Head of caudate nucleus (tissue), 42 donors: ENCODE results near the gene NELL1.

Experiments
- DNase-seq, 42 donors: peaks; one replicate each; pipeline versions ENCODE4 v3.0.0 to v3.0.0-alpha.2; 2020 to 2021; ENCODE audit warnings: mixed read lengths in 7 of 42
- intact Hi-C: fragments of 100-400 bp; cut with DNase I; formaldehyde crosslinking; loops from one replicate; pipeline ENCODE4 v1.15.0; 2022

NELL1 gene

DNA sequence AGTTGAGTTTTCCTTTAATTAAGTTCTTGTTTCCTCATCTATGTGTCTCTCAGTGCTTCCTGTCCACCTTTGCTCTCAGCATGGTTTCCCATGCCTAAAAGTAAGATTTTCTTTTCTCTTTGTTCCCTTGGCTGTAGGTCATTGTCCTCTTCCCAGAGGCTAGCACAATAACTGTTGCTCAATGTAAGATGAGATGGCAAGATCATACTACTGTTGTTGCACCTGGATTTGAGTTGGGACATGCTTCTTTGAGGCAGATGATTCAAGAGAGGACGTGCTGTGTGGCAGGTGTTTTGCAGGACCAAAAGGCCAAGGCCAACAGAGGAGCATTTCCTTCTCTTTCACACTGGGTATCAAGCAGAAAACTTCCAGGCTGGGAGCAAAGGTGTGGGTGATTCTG is 11.3 kb upstream of the NELL1 start:
- DNase-seq: no peak
- intact Hi-C loops: no loop called here

DNA sequence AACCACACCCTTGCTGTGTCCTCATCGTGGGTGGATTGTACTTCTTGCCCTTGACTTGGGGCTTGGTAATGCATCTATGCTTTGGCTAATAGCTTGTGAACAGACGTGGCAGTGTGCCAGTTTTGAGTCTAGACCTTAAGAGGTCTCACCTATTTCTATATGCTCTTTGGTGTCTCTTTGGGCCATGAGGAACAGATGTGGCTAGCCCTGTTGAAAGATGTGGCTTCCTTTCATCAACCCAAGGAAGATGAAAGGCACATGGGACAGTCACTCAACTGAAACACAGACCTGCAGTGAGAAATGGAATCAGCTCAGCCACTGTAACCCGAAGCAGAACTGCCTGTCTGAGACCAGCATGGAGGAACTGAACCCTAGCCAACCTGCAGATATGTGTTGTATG is 7.9 kb upstream of the NELL1 start:
- intact Hi-C loops: no loop called here

DNA sequence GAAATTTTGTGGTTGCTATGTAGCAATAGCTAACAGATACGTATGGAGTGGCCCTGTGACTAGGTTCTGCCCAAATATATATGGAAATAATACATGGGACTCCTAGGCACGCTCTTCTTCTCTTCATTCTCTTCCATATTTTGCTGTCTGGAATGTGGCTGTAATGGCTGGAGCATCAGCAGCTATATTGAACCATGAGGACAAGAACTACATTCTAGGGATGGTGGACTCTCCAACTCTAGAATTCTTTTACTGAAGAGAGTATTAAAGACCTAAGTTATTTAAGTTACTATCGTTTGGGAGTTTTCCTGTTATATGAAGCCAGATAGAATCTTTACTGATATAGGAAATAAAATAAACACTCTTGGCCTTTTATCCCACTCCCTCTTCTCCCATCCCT is 7.5 kb upstream of the NELL1 start:
- intact Hi-C loops: no loop called here

More for the DNA sequence above, 7.9 kb upstream of the NELL1 start:
- no peak for DNase-seq

DNA sequence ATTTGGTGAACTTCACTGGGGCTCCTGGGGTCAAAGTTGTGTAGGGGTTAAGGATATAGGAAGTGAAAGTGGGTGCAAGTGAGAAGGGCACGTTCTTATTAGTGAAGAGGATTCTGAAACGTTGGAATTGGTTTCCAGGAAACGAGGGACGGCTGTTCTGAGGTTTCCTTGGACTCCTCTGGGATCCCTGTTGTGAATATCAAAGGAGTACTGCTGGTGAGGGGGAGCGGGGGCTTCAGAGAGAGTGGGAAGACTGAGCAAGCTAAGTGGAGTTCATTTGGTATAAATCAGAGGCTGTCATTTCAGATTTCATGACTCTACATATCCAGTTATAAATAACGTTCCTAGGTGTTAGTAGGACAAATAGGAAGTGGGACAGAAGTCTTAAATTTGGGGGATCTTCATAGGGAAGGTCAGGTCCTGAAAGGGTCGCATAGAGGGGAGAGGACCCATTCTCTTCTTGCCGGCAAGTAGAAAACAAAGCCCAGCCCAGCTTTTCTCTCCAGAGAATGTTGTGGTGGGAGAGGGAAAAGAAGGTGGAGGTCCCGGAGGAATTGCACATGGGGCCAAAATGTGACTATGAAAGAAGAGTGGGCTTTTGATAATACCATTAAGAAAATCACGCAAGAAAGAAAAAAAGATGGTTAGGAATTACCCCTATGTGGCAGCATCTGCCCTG is 1.1 kb upstream of the NELL1 start:
- intact Hi-C loops: no loop called here
- no peak for DNase-seq

More for the DNA sequence above, 7.5 kb upstream of the NELL1 start:
- DNase-seq: no peak

DNA sequence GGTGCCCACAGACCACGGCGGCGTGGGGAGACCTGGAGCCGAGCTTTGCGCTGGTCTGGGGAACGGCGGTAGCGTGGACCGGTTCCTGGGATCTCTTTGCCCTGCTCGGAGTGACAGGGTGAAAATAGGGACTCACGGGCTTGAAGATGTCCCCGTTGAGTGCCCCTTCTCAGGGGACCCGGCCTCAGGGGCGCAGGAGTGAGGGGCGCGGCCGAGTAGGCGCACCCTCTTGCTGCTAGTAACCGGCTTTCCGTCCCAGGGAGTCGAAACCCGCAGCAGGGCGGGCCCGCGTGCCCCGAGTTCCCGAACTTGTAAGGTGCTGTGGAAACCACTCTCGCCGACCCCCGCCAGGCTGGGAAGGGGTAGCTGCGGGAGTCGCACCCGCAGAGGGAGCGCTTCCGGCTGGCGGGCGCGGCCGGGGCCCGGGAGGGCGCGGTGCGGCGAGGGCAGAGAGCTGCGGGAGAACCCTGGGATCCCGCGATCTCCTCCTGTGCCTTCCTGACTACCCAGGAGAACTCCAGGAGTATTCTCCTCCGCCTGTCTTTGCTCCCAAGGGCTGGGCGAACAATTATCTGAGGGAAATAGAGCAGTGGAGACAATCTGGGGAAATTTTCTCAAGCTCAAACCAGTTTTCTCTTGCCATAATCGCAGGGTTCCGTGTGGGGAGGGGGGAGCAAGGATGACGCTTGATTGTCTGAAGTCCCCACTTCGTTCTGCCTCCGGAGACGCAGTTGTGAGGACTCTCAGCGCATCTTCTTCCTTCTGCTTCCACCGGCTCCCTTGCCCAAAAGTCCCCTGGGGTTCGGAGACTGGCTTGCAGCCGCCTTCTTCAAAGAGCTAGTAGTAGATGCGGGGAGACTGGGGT is 666 bp downstream of the NELL1 start:
- intact Hi-C loops: no loop called here
- no peak for DNase-seq

DNA sequence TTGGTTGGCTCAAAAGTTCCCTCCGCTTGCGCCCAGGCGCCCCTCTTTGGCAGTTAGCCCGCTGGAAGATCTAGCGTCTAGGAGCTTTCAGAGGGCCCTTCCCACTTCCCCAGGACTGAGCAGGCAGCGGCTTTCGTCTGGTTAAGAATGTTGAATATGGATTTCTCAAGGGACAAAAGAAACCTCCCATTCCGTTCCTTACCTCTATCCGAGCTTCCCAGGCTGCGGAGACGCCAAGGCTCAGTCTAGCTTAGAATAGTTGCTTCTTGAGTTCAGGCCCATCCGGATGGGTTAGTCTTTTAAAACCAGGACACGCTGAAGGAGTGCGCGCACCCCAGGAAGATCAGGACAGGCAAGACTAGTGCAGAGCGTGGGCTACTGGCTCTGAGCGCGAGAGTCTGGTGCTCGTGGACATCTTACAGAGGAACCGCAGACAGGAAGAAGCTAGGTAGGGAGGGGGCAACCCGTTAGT is 1.6 kb downstream of the NELL1 start:
- intact Hi-C loops: no loop called here
- peak in 1 of 42 donors; percentile 13 for DNase-seq

DNA sequence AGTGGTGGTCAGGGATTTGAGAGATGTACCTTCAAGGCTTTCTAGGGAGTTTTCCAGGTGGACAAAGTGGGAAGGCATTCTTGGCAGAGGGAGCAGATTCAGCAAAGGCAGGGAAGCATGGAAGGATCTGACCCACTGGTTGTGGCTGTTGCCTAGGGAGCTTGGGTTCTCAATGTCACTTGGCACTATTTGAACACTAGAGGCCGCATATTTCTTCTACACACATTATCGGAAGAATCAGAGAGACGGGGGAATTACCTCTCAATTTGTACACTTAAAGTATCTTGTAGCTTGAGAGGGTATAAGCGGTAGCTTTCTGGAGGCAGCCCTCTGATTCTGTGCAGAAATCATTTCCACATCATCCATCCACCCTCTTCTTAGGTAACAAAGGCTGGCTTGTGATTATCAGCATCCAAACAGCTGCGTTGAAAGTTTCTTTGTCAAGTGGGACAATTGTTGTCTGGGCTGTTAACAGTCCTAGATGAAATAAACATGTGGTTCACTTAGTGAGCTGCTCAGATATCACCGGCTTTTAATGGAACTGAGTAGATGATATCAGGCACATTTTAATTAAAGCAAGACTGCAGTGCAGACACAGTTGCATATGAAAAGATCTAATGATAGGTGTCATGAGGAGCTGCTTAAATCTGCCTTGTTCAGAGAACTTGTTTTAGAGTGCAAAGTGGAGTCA is 2.6 kb downstream of the NELL1 start:
- DNase-seq: peak in 3 of 42 donors; percentile 11 to 27 (median 26)
- intact Hi-C loops: no loop called here

DNA sequence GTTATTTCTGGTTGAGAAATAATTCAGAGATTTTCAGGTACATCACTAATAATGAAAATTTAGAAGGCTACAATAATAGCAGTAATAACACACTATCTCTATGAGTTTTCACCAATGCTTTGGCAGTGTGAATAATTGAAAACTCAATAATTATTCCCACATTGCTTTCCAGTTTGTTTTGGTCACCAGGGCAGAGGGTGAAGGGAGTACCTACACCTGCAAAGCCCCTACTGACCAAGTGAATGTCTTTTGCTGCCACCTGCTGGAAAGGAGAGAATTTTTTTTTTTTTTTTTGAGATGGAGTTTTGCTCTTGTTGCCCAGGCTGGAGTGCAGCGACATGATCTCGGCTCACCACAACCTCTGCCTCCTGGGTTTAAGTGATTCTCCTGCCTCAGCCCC is 3.2 kb downstream of the NELL1 start:
- DNase-seq: no peak
- intact Hi-C loops: no loop called here

DNA sequence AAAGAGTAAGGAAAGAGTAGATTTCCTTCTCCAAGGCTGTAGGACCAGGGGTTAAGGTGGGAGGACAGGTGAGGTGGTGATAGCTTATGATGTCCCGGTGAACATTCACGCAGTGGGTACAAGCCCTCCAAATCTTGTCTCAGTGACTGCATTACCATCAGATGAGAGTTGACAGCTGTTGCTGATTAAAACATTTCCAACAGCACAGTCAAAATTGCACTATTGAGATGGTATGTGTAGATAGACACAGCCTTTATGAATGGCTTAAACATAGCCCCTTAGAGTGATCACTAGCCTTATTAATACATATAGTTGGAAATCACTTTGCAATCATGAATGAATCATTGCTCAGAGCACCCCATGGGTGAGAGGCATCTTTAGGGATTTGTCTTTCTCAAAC is 7.3 kb downstream of the NELL1 start:
- intact Hi-C loops: no loop called here
- no peak for DNase-seq

DNA sequence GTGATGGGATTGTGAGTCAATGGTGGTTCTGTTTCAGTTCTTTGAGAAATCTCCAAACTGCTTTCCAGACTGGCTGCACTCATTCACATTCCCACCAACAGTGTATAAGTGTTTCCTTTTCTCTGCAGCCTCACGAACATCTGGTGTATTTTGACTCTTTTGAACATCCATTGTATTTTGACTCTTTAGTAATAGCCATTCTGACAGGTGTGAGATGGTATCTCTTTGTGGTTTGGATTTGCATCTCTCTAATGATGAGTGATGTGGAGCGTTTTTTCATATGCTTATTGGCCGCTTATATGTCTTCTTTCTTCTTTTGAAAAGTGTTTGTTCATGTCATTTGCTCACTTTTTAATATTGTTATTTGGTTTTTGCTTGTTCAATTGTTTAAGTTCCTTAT is 19.4 kb downstream of the NELL1 start:
- no peak for DNase-seq
- intact Hi-C loops: no loop called here

DNA sequence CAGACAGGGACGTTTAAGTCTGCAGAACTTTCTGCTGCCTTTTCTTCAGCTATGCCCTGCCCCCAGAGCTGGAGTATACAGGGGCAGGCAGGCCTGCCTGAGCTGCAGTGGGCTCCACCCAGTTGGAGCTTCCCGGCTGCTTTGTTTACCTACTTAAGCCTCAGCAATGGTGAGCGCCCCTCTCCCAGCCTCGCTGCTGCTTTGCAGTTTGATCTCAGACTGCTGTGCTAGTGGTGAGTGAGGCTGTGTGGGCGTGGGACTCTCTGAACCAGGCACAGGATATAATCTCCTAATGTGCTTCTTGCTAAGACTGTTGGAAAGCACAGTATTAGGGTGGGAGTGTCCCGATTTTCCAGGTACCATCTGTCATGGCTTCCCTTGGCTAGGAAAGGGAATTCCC is 38.5 kb downstream of the NELL1 start:
- intact Hi-C loops: no loop called here

DNA sequence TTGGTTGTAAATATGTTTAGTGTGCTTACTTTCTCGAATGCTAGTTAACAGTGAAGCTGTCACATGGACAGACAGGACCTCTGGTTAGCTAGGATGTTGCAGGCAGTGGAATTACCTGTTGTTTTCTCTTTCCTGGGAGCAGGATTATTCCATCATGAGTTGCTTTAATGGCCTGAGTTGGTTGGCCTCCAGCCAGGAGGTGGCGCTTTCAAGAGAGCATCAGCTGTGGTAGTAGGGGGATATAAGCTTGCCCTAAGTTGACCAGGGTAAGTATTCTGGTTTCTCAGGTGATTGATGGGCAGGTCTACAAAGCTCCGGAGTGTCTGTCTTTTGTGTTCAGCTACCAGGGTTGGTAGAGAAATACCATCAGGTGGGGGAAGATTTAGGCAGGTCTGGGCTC is 43.5 kb downstream of the NELL1 start:
- no peak for DNase-seq
- intact Hi-C loops: no loop called here

More for the DNA sequence above, 38.5 kb downstream of the NELL1 start:
- DNase-seq: no peak

DNA sequence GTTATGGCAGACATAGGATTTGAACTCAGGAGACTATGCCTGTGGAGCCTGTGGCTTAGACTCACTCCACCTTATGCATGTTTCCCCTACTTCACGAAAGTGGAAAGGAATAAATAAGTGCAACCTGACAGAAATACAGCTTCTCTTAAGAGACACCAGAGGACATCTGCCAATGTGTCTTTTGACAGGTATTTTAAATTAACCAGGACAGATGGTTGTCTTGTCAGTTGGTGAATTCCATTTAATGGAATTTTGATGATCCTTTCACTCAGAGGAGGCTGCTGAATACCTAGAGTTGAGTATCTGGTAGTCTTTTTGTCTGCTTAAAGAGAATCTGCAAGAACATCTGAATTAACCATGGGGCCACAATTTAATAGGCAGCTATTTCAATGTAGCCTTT is 46.1 kb downstream of the NELL1 start:
- intact Hi-C loops: no loop called here
- DNase-seq: no peak

DNA sequence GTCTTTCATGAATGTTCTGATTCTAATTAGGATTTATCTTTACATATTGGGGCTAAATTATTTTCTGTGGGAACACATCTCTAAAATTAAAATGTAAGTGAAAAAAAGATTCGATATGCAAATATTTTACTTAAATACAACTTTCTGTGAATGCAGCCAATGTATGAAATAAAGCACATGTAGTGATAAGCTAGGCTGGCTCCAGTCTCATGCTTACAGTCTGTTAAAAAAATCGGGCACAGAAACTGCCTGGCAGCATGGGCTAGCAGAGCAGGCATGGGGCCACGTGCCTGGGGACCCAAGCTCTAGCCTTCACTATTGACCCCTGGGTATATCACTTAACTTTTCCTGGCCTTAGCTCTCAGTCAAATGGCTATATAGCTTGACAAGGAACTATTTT is 46.5 kb downstream of the NELL1 start:
- intact Hi-C loops: no loop called here

DNA sequence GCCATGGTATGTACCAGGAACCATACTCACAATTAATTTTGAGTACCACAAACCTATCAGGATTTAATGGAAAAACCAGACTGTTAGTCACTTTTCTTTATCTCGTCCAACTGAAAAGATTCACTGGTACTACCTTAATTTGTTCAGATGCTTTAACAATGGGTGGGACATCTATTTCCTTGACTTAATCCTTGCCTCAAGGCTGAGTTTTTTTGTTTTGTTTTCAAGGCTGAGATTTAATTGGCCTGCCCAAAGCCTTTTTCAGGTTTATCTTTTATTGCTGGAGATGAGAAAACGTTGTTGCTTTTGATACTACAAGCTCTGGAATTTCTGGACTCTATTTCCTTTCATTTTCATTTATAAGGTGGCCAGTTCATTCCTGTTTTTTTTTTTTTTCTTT is 50.4 kb downstream of the NELL1 start:
- no peak for DNase-seq

More for the DNA sequence above, 46.5 kb downstream of the NELL1 start:
- DNase-seq: no peak

DNA sequence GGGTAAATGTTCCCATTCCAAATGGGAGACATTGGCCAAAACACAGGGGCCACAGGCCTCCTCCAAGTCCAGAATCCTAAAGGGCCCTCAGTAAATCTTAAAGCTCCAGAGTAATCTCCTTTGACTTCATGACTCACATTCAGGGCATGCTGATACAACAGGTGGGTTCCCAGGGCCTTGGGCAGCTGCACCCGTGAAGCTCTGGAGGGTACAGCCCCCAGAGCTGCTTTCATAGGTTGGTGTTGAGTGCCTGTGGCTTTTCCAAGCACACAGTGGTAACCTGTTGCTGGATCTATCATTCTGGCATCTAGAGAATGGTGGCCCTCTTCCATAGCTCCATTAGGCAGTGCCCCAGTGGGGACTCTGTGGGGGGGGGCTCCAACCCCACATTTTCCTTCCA is 54.0 kb downstream of the NELL1 start:
- intact Hi-C loops: no loop called here
- DNase-seq: no peak

More for the DNA sequence above, 50.4 kb downstream of the NELL1 start:
- intact Hi-C loops: no loop called here

DNA sequence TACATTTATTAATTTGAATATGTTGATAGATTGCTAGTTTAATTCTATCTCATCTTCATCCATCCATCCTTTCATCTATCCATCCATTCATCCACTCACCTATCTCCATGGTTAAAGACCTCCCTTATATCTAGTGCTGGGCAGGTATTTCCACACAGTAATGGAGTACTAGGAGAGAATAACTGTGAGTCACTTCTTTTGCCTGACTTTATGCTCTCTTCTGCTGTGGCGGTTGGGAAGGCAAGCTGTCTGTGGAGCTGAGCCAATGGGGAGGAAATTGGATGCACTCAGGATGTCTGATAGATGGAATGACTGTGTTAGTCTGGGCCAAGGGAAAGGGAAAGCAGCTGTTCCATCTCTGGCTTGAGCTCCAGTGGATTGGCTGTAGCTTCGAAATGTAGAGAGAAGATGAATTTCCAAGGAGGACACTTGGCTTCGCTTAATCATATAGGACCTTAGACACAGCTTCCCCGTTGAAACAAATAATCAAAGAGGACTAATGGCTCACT is 60.3 kb downstream of the NELL1 start:
- intact Hi-C loops: no loop called here
- DNase-seq: no peak

DNA sequence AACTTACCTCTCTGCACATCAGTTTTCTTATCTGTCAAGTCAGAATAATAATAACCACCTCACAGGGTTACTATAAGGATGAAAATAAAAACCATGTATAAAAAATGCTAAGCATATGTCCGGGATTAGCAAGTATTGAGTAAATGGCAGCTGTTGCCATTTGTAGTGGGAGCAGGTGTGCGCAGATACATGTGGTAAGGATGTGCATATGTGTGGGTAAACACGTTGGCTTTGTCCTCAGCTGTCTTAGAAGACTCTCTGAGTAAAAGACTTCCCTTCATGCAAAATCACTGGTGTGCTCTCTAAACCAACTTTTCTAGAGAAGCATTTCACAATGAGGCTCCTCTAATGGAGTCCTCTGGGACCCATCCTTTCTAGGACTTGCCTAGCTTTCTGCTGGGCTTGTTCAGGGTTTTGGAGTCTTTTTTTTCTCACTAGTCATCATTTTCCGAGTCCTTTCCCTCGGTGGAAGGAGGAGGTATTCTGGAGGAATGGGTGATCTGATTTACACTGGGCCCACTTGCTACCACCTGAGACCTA is 62.4 kb downstream of the NELL1 start:
- intact Hi-C loops: no loop called here
- DNase-seq: no peak

DNA sequence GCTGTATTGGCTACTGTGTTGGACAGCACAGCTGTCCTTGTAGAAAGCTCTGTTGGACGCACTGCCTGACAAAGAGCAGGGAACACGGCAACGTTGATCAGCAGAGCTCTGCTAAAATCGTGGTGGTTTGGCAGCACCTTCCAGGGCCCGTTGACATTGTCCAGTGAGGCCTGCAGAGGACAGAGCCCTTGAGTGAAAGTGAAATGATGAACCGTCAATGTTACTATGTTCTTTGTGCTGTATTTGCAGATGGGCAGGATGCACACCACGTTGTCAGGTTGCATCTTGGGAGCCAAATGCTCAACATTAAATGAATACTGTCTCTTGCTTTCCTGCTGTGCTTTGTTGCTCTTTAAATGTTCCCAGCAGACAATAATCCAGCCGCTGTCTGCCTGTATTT is 69.7 kb downstream of the NELL1 start:
- DNase-seq: no peak

DNA sequence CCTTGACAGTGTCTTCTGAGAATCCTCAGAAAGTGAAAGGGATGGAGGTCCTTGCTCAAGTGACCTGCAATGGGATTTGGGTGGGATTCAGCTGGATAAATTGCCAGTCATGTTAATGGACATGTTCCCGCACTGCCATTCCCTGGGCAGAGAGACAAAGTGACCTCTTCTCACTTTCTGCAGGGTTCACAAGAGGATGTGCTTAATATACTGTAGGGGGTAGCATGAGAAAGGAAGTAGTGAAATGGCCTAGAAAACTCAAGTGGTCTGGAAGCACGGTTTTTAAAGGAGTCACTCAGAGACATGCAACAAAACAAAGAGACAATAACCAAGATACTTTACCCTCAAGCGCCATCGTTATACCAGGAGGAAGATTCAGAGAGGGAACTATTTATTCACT is 70.2 kb downstream of the NELL1 start:
- no peak for DNase-seq
- intact Hi-C loops: no loop called here

More for the DNA sequence above, 69.7 kb downstream of the NELL1 start:
- intact Hi-C loops: no loop called here
